HepG2 (cell line): Measurements from ENCODE around the gene WFDC1. TPM values are rescaled to one million over a fixed set of nuclear protein-coding genes. Genes with fewer than 3 reads are reported as not detected.

Experiments
- ATAC-seq: fragments of 200-7000 bp; cut with Tn5 transposase; 3 replicates; pipeline ENCODE4 v1.9.1; 2020; ENCODE audit warnings: mild to moderate bottlenecking, moderate library complexity
- BruUV-seq: library from RNA; stranded (reverse); fragments of 400-500 nt; replicated peaks from 2 replicates; lab custom pipeline; 2021; lab: Mats Ljungman, UMichigan
- CTCF ChIA-PET: fragments of 300-600 bp; formaldehyde crosslinking; extraction: SDS; loops from one replicate; lab custom pipeline; 2021; ENCODE audit warnings: low total read pairs, inconsistent platforms, low intra/inter-chr PET ratio; lab: Yijun Ruan, JAX
- POLR2A ChIA-PET: fragments of 350-600 bp; sonication (Branson Sonifier 250); formaldehyde crosslinking; loops from one replicate; lab custom pipeline; 2020; ENCODE audit warnings: antibody characterized with exemption, inconsistent platforms; lab: Yijun Ruan, JAX
- DNase-seq: peaks from one replicate; pipeline ENCODE4 v3.0.0-alpha.2; 2015; ENCODE audit warnings: low spot score
- FAIRE-seq: peaks from 3 replicates; lab custom pipeline; 2011; peaks lifted over from hg19 to GRCh38; lab: Jason Lieb, UNC
- H2AFZ ChIP-seq: one replicate; pipeline ENCODE4 v1.6.1; 2011; ENCODE audit warnings: low read length, inconsistent platforms
- H3K27ac ChIP-seq: fragments of 300-600 bp; 3 replicates; pipeline ENCODE4 v1.8.0; 2011; ENCODE audit warnings: mixed run types, mild to moderate bottlenecking, mixed read lengths, low read length, inconsistent platforms; ENCODE audit not compliant: insufficient read depth; ENCODE audit errors: extremely low read length
- H3K27me3 ChIP-seq, 2 experiments: fragments of 200-600 bp in 1 of 2; 2 replicates in 1 of 2; 3 replicates in 1 of 2; pipeline versions ENCODE4 v1.6.0 to v1.8.0; 2011; ENCODE audit warnings: low read length in 2 of 2, mild to moderate bottlenecking in 2 of 2, moderate library complexity in 2 of 2, inconsistent platforms in 1 of 2; ENCODE audit not compliant: insufficient read depth in 2 of 2, control insufficient read depth in 1 of 2
- H3K36me3 ChIP-seq, 2 experiments: fragments of 200-600 bp in 1 of 2; replicated peaks in 1 of 2; 2 replicates in 1 of 2; 3 replicates in 1 of 2; pipeline versions ENCODE4 v1.5.1 to v1.8.0; 2011; ENCODE audit warnings: low read length in 2 of 2, inconsistent platforms in 1 of 2; ENCODE audit not compliant: insufficient read depth in 2 of 2, control insufficient read depth in 1 of 2
- H3K4me1 ChIP-seq: 2 replicates; pipeline ENCODE4 v1.5.1; 2012; ENCODE audit warnings: low read length, inconsistent platforms; ENCODE audit not compliant: insufficient read depth
- H3K4me2 ChIP-seq: 2 replicates; pipeline ENCODE4 v1.6.0; 2011; ENCODE audit warnings: low read depth, low read length, inconsistent platforms
- H3K4me3 ChIP-seq, 3 experiments: fragments of 200-600 bp in 1 of 3; sonication (generic), shearing (Covaris generic) in 1 of 3; replicated peaks in 1 of 3; 2 replicates each; pipeline ENCODE4 v1.5.1; 2011 to 2016; ENCODE audit warnings: low read length in 3 of 3, inconsistent platforms in 2 of 3, low read depth in 2 of 3, mild to moderate bottlenecking in 2 of 3, control low read depth in 1 of 3, mixed read lengths in 1 of 3; ENCODE audit not compliant: insufficient read depth in 1 of 3
- H3K79me2 ChIP-seq: one replicate; pipeline ENCODE4 v1.6.1; 2011; ENCODE audit warnings: low read length, inconsistent platforms; ENCODE audit not compliant: insufficient read depth
- H3K9ac ChIP-seq: 2 replicates; pipeline ENCODE4 v1.6.0; 2011; ENCODE audit warnings: mild to moderate bottlenecking, low read depth, low read length, inconsistent platforms; ENCODE audit not compliant: insufficient read depth
- H3K9me3 ChIP-seq: 2 replicates; pipeline ENCODE4 v1.5.1; 2012; ENCODE audit warnings: mild to moderate bottlenecking, low read length
- H4K20me1 ChIP-seq: 2 replicates; pipeline ENCODE4 v1.6.0; 2011; ENCODE audit warnings: inconsistent platforms, mild to moderate bottlenecking, low read length, moderate library complexity; ENCODE audit not compliant: insufficient read depth
- ATRX ChIP-seq: sonication (generic); formaldehyde crosslinking; IDR thresholded peaks from 2 replicates; pipeline ENCODE4 v1.4.0; 2020; ENCODE audit warnings: missing genetic modification reagents, borderline replicate concordance
- CC2D1A ChIP-seq: sonication (generic); formaldehyde crosslinking; IDR thresholded peaks from 2 replicates; pipeline ENCODE4 v1.8.1; 2023; ENCODE audit warnings: mild to moderate bottlenecking, missing genetic modification reagents
- CEBPB ChIP-seq: IDR thresholded peaks from 2 replicates; pipeline ENCODE4 v1.6.1; 2011; ENCODE audit warnings: low read depth, low read length, improper control_type of control experiment, borderline replicate concordance
- FOSL1 ChIP-seq: sonication (generic); formaldehyde crosslinking; IDR thresholded peaks from 2 replicates; pipeline ENCODE4 v1.9.0; 2021; ENCODE audit warnings: missing genetic modification reagents, borderline replicate concordance
- GATAD1 ChIP-seq: IDR thresholded peaks from 2 replicates; pipeline ENCODE4 v1.6.1; 2016; ENCODE audit warnings: missing genetic modification reagents, missing compliant biosample characterization
- THAP9 ChIP-seq: sonication (generic); formaldehyde crosslinking; IDR thresholded peaks from 2 replicates; pipeline ENCODE4; 2020; ENCODE audit warnings: missing genetic modification reagents, mild to moderate bottlenecking, borderline replicate concordance
- TOE1 ChIP-seq: sonication (generic); formaldehyde crosslinking; IDR thresholded peaks from 2 replicates; pipeline ENCODE4 v1.4.0; 2020; ENCODE audit warnings: mild to moderate bottlenecking, missing genetic modification reagents
- ZBTB1 ChIP-seq: sonication (generic); formaldehyde crosslinking; IDR thresholded peaks from 2 replicates; pipeline ENCODE4 v1.4.0; 2020; ENCODE audit warnings: missing genetic modification reagents, borderline replicate concordance
- ZBTB46 ChIP-seq: sonication (generic); formaldehyde crosslinking; IDR thresholded peaks from 2 replicates; pipeline ENCODE4 v1.4.0; 2020; ENCODE audit warnings: mild to moderate bottlenecking, missing genetic modification reagents, borderline replicate concordance
- ZNF296 ChIP-seq: sonication (generic); formaldehyde crosslinking; conservative IDR thresholded peaks from 2 replicates; pipeline ENCODE4 v1.5.0; 2020; ENCODE audit warnings: mild to moderate bottlenecking, missing genetic modification reagents
- WGBS: methylation state at CpG from one replicate; pipeline ENCODE4 v1.1.6; 2017; ENCODE audit warnings: low lambda C conversion rate; 5-methylcytosine and 5-hydroxymethylcytosine counted together
- in situ Hi-C: cut with HindIII; loops from 2 replicates; pipeline ENCODE4 v1.10.0; 2017; ENCODE audit warnings: low pct_unique_long_range_greater_than_20kb; ENCODE audit not compliant: extremely low pct_ligation_motif_present
- intact Hi-C: fragments of 100-400 bp; cut with micrococcal nuclease; formaldehyde crosslinking; loops from one replicate; pipeline ENCODE4 v1.10.0; 2022; ENCODE audit not compliant: unreplicated experiment
- polyA plus RNA-seq, 8 experiments: library from polyadenylated mRNA; depleted of rRNA in 3 of 8; stranded (reverse) in 7 of 8; unstranded in 1 of 8; fragments of >200 nt; fragmentation: Illumina TruSeq in 4 of 8; extraction: Trizol in 4 of 8; gene quantifications; 2 replicates each; pipeline versions ENCODE4 v1.2.1 to v1.2.3, GENCODE V29; 2011 to 2016; ENCODE audit warnings: low read depth in 4 of 8, missing spikeins in 1 of 8, mixed read lengths in 1 of 8; ENCODE audit not compliant: insufficient read depth in 1 of 8
- total RNA-seq, 5 experiments: library from RNA; depleted of rRNA; stranded (reverse); fragments of >200 nt; fragmentation: Illumina TruSeq; extraction: Trizol; gene quantifications; 2 replicates each; pipeline ENCODE4 v1.2.3, GENCODE V29; 2016; ENCODE audit warnings: low read depth in 1 of 5
- TF ChIP-seq, protein P1 (sequence below): sonication (generic); formaldehyde crosslinking; IDR thresholded peaks from 2 replicates; pipeline ENCODE4 v1.4.0; 2020; ENCODE audit warnings: low read depth, mild to moderate bottlenecking, missing genetic modification reagents
- TF ChIP-seq, protein P2 (sequence below): sonication (generic); formaldehyde crosslinking; IDR thresholded peaks from 2 replicates; pipeline ENCODE4 v1.5.1; 2020; ENCODE audit warnings: mild to moderate bottlenecking, missing genetic modification reagents, moderate library complexity

Gene WFDC1
- total and polyA plus RNA-seq, 2 of the 13 experiments (the other 11 are each of a cell fraction or from before 2014, with no cell fraction given), result not detected

DNA sequence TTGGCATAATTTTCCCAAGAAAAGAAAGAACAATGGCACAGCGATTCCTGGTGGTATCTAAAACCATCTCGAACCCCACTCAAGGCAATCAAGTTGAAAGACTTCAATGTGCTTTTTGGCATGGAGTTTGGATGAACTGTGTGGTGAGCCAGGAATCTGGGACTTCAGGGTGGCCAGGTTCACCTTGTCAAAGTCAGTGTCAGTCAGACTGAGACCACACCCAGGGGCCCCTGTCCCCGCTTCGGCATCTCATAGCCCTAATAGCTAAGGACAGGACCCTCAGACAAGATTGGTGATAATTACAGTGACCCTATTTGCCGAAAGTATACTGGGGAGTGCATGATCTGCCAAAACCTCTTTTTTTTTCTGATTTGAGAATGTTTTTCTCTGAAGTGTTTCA is 25.8 kb downstream of the WFDC1 start:
- Histone ChIP-seq H3K9me3 (peaks cover 5% of the 10 kb centered on the region), H2AFZ (no peak overlapping the region), H3K79me2 (no peaks in the 10 kb centered on the region), H4K20me1 (no peaks in the 10 kb centered on the region), H3K4me1 (no peaks in the 10 kb centered on the region), H3K36me3 (no peaks in the 10 kb centered on the region), H3K9ac (no peak overlapping the region)
- ATAC-seq, result no peak
- no peak for FAIRE-seq
- DNase-seq, result no peak
- TF ChIP-seq, protein P1, sequence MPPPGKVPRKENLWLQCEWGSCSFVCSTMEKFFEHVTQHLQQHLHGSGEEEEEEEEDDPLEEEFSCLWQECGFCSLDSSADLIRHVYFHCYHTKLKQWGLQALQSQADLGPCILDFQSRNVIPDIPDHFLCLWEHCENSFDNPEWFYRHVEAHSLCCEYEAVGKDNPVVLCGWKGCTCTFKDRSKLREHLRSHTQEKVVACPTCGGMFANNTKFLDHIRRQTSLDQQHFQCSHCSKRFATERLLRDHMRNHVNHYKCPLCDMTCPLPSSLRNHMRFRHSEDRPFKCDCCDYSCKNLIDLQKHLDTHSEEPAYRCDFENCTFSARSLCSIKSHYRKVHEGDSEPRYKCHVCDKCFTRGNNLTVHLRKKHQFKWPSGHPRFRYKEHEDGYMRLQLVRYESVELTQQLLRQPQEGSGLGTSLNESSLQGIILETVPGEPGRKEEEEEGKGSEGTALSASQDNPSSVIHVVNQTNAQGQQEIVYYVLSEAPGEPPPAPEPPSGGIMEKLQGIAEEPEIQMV (CRISPR knock-in tag), result no peak
- TF ChIP-seq THAP9 (CRISPR knock-in tag) (no peak), CC2D1A (no peak), GATAD1 (CRISPR knock-in tag) (no peak), TOE1 (no peak), ZNF296 (CRISPR knock-in tag) (no peak), ATRX (no peak), ZBTB1 (CRISPR knock-in tag) (no peak), FOSL1 (CRISPR knock-in tag) (no peak), ZBTB46 (CRISPR knock-in tag) (no peak), CEBPB (no peak)
- TF ChIP-seq, protein P2, sequence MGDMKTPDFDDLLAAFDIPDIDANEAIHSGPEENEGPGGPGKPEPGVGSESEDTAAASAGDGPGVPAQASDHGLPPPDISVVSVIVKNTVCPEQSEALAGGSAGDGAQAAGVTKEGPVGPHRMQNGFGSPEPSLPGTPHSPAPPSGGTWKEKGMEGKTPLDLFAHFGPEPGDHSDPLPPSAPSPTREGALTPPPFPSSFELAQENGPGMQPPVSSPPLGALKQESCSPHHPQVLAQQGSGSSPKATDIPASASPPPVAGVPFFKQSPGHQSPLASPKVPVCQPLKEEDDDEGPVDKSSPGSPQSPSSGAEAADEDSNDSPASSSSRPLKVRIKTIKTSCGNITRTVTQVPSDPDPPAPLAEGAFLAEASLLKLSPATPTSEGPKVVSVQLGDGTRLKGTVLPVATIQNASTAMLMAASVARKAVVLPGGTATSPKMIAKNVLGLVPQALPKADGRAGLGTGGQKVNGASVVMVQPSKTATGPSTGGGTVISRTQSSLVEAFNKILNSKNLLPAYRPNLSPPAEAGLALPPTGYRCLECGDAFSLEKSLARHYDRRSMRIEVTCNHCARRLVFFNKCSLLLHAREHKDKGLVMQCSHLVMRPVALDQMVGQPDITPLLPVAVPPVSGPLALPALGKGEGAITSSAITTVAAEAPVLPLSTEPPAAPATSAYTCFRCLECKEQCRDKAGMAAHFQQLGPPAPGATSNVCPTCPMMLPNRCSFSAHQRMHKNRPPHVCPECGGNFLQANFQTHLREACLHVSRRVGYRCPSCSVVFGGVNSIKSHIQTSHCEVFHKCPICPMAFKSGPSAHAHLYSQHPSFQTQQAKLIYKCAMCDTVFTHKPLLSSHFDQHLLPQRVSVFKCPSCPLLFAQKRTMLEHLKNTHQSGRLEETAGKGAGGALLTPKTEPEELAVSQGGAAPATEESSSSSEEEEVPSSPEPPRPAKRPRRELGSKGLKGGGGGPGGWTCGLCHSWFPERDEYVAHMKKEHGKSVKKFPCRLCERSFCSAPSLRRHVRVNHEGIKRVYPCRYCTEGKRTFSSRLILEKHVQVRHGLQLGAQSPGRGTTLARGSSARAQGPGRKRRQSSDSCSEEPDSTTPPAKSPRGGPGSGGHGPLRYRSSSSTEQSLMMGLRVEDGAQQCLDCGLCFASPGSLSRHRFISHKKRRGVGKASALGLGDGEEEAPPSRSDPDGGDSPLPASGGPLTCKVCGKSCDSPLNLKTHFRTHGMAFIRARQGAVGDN (CRISPR knock-in tag), result no peak
- TF ChIP-seq, all 625 proteins: peak for 0
- Histone ChIP-seq H3K27ac (no peak overlapping the region), H3K4me3 (no peak overlapping the region), H3K27me3 (peaks cover 1 to 30% of the 10 kb centered on the region in 2 experiments; a peak in 3 of 5 replicates), H3K4me2 (no peak overlapping the region)
- WGBS, result 4% methylated on average over 5 of the region's 5 CpGs
- BruUV-seq, result no TSS peak
- intact Hi-C loops, result no loop called here
- POLR2A ChIA-PET, result no interaction called here
- in situ Hi-C loops, result no loop called here
- CTCF ChIA-PET, result no interaction called here
